Small intestine (tissue), 7 donors: ENCODE results near the gene TRIM14. TPM values are rescaled to one million over a fixed set of nuclear protein-coding genes. Genes with fewer than 3 reads are reported as not detected.
"Not testable (repeated sequence)": the region's sequence is repeated elsewhere in the genome, so short reads cannot be mapped to it uniquely, and the experiment has no call there.

Source experiments
- DNase-seq, 2 donors: peaks; one replicate each; pipeline versions ENCODE4 v3.0.0 to v3.0.0-alpha.2; 2013
- FAIRE-seq: peaks from 2 replicates; lab custom pipeline; 2012; peaks lifted over from hg19 to GRCh38; lab: Jason Lieb, UNC
- H3K27ac ChIP-seq, 3 donors: one replicate each; pipeline ENCODE4 v1.5.1; 2013; ENCODE audit warnings: low read length in 2 of 3, mild to moderate bottlenecking in 2 of 3, control low read depth in 1 of 3, inconsistent platforms in 1 of 3, low read depth in 1 of 3, moderate library complexity in 1 of 3
- H3K27me3 ChIP-seq, 3 donors: one replicate each; pipeline ENCODE4 v1.6.1; 2013; ENCODE audit warnings: low read length in 3 of 3, inconsistent platforms in 1 of 3; ENCODE audit not compliant: control insufficient read depth in 3 of 3, insufficient read depth in 3 of 3
- H3K36me3 ChIP-seq, 3 donors: one replicate each; pipeline ENCODE4 v1.6.1; 2013; ENCODE audit warnings: low read length in 3 of 3, inconsistent platforms in 1 of 3, low read depth in 1 of 3, mild to moderate bottlenecking in 1 of 3, moderate library complexity in 1 of 3; ENCODE audit not compliant: control insufficient read depth in 3 of 3, insufficient read depth in 2 of 3
- H3K4me1 ChIP-seq, 3 donors: one replicate each; pipeline ENCODE4 v1.6.1; 2013; ENCODE audit warnings: low read length in 2 of 3, inconsistent platforms in 1 of 3, low read depth in 1 of 3, mild to moderate bottlenecking in 1 of 3, moderate library complexity in 1 of 3; ENCODE audit not compliant: control insufficient read depth in 3 of 3, insufficient read depth in 2 of 3
- H3K4me3 ChIP-seq, 3 donors: one replicate each; pipeline ENCODE4 v1.5.1; 2013; ENCODE audit warnings: low read length in 3 of 3, control low read depth in 1 of 3, inconsistent platforms in 1 of 3, low read depth in 1 of 3, mild to moderate bottlenecking in 1 of 3, moderate library complexity in 1 of 3
- H3K9me3 ChIP-seq, 2 donors: one replicate each; pipeline ENCODE4 v1.6.1; 2013; ENCODE audit warnings: low read depth in 1 of 2, low read length in 1 of 2; ENCODE audit not compliant: control insufficient read depth in 2 of 2, insufficient read depth in 1 of 2
- WGBS, 3 donors: extraction: QIAGEN DNeasy Blood & Tissue Kit; methylation state at CpG; one replicate each; pipeline ENCODE4 v1.1.7; 2013; 5-methylcytosine and 5-hydroxymethylcytosine counted together
- polyA plus RNA-seq, 4 donors: library from polyadenylated mRNA; stranded (reverse) in 3 of 4; unstranded in 1 of 4; fragments of 200-250 nt in 3 of 4; fragments of 120-200 nt in 1 of 4; gene quantifications; one replicate each; pipeline versions ENCODE4 v1.2.1 to v1.2.3, GENCODE V29; 2013
- donor health status: healthy with polysubstance abuse.
- donor health status: control.
- donor health status: control.
- donor health status: Bipolar disorder and iron deficiency.
- donor health status: healthy.

Gene TRIM14
- polyA plus RNA-seq, 4 donors: 20.5 to 47.1 (median 32.9) TPM

DNA sequence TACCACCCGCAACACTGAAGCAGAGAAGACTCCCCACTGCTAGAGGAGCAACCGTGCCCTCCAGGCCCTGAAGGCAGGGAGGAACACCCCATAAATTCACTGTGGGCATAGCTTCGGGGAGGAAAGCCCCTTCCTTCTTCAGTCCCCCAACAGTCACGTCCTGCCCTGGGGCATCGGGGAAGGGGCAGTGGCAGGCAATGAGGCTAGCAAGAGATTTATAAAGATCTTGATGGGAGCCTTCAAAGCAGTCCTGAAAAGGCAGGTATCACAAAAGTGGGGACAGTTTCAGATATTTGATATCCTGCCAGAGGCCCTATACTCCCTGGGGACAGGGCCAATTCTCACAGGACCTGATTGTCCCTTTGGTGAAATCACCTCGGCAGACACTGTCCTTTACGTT lies 16.9 kb upstream of the TRIM14 start:
- Histone ChIP-seq H3K27me3 (no peaks in the 10 kb centered on the region), H3K4me1 (no peaks in the 10 kb centered on the region), H3K4me3 (no peak overlapping the region), H3K9me3 (no peaks in the 10 kb centered on the region), H3K36me3 (peaks cover 4 to 82% (median 36%) of the 10 kb centered on the region in 3 donors), H3K27ac (no peak overlapping the region)
- FAIRE-seq: no peak
- no peak for DNase-seq
- 84 to 88% (median 87%) methylated on average over 7 of the region's 7 CpGs for WGBS, 3 donors

DNA sequence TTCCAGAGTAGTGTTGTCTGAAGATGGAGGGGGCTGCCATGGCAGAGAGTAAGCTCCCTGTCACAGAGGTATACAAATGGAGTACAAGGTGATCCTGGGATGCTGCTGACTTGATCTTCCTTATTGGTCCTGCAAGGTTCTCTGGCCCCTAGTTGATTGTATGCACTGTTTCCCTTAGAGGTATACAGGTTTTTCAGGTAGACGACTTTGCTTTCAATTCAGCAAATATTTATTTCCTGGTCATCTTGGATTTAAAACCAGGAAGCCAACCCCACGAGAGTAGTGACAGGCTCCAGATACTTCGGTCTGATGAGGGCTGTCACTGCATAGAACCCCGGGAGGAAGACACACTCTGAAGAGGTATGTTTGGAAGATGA lies 16.5 kb upstream of the TRIM14 start:
- no peak overlapping the region for H3K27ac ChIP-seq
- no peaks in the 10 kb centered on the region for H3K27me3 ChIP-seq
- H3K36me3 ChIP-seq: peaks cover 4 to 84% (median 40%) of the 10 kb centered on the region in 3 donors
- FAIRE-seq: no peak
- no peak for DNase-seq
- H3K4me1 ChIP-seq: no peaks in the 10 kb centered on the region
- H3K4me3 ChIP-seq: no peak overlapping the region
- WGBS, 3 donors: 44 to 59% (median 57%) methylated on average over 4 of the region's 4 CpGs
- no peaks in the 10 kb centered on the region for H3K9me3 ChIP-seq

DNA sequence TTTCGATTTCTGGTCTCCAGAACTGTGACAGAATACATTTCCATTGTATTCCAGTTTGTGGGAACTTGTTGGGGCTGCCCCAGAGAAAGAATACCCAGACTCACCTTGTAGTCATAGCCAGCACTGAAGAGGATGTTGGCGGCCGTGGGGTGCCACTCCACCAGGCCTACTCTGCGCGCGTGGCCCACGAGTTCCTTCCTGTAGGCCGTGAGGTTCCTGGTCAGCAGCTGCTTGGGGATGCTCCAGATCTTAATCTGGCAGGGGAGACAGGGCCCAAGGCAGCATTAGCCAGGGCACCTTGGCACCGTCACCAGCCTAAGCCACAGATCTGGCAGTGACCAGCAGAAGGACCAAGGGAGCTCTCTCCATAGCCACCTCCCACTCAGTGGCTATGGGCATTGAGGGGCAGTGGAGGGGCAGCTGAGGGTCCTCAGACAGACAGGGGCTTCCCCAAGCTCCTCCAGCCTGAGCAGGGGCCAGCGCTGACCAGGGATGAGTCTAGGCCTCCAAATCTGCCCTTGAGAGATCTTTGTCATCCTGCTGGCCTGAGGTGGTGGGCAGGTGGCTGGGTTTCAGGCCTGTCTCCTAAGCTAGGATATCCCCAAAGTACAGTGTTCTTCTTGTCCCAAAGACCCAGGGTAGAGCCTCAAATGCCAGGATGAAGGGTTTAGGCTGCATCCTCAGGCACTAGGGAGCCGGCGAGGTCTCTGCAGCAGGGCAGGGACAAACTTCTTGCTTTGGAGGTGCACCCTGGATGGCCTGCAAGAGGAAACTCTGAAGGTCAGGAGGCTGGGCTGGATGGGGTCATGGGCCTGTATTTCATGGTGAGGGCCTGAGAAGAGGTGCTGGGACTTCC lies 15.9 kb upstream of the TRIM14 start:
- DNase-seq: no peak
- no peak for FAIRE-seq
- no peak overlapping the region for H3K27ac ChIP-seq
- H3K4me1 ChIP-seq: no peaks in the 10 kb centered on the region
- no peak overlapping the region for H3K4me3 ChIP-seq
- no peaks in the 10 kb centered on the region for H3K9me3 ChIP-seq
- H3K36me3 ChIP-seq: peaks cover 4 to 86% (median 42%) of the 10 kb centered on the region in 3 donors
- no peaks in the 10 kb centered on the region for H3K27me3 ChIP-seq
- WGBS, 3 donors: 91 to 98% (median 97%) methylated on average over 12 of the region's 12 CpGs

DNA sequence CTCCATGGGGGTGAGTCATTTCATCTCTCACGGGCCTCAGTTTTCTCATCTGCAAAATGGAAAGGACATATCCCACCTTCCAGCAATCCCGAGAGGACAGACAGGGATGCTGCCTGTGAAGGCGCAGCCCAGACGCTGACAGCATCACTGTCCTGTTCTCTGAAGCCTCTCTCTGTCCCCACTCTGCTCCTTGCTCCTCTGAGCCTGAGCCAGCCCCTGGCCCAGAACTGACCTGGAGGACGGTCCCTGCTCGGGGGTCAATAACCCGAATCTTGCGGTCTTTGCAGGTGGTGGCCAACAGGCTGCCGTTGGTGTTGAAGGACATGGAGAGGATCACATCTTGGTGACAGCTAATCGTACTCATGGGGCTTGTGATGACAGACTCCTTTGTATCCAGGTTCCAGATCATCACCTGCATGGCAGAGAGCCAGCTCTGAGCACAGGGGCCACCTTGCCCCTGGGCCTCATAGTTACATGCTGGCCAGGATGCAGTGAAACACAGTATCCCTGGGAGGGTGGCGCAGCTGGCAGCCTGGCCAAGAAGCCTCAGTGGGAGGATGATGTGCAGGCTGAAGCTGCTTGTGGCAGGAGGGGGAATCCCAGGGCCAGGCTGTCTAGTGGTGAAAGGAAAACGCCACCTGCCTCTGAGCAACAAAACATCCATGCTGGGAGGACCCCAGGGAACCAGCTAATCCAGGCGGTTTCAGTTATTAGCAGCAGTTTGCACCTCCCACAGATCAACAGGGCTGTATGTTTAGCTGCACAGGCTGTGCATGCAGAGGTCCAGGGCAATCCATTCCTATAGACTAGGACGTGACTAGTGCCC lies 14.0 kb upstream of the TRIM14 start:
- FAIRE-seq (no peak), DNase-seq (no peak)
- H3K4me3 ChIP-seq: no peak overlapping the region
- no peak overlapping the region for H3K27ac ChIP-seq
- no peaks in the 10 kb centered on the region for H3K4me1 ChIP-seq
- H3K36me3 ChIP-seq: peaks cover 4 to 92% (median 45%) of the 10 kb centered on the region in 3 donors
- 78 to 84% (median 81%) methylated on average over 14 of the region's 14 CpGs for WGBS, 3 donors
- no peaks in the 10 kb centered on the region for H3K9me3 ChIP-seq
- H3K27me3 ChIP-seq: no peaks in the 10 kb centered on the region

DNA sequence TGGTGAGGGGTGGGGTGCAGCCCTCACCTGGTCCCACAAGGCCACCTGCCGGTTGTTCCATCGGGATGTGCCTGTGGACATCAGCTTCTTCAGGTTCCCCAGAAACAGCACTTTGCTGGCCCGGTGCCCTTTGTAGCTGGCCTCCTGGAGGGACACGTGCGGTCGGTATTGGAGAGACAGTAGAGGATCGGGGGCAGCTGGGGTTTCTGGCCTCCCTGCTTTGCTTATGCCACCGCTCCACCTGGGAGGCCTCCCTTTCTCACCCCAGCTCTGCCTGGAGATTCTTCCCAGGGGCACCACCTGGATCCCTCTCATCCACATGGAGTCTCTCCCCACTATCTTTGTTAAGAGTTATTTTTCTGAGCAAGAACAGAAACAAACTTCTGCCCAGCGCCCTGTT lies 13.1 kb upstream of the TRIM14 start:
- Histone ChIP-seq H3K27me3 (no peaks in the 10 kb centered on the region), H3K4me3 (no peak overlapping the region), H3K4me1 (no peaks in the 10 kb centered on the region), H3K27ac (no peak overlapping the region), H3K9me3 (no peaks in the 10 kb centered on the region), H3K36me3 (peaks cover 5 to 93% (median 40%) of the 10 kb centered on the region in 3 donors)
- DNase-seq (no peak), FAIRE-seq (no peak)
- WGBS, 3 donors: 91 to 96% (median 94%) methylated on average over 9 of the region's 9 CpGs

DNA sequence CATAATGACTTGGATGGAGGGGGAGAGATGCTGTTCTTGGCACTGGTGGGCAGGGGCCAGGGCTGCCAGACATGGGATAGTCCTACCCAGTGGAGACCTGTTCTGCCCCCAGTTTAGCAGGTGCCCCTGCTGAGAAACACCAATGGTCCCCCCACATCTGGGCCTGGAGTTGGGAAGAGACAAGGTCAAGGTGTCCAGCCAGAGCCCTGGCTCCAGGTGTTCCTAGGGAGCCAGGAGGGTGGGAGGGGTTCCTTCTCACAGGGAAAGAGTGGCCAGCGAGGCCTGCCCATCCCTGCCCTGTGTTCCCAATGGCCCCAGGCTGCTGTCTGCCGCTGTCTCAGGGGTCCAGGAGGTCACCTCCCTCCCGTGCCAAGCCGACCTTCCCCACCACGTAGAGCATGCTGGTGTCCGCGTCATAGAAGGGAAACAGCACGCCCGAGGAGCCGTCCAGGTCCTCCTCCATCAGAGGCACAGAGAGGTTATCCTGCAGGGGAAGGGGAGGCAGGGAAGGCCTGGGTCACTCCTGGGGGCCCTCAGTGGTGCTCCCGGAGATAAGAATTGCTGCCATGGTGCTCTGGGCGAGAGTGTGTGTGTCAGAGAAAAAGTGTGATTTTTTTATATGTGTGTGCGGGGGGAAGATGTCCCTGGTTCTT lies 11.7 kb upstream of the TRIM14 start:
- DNase-seq (no peak), FAIRE-seq (no peak)
- no peak overlapping the region for H3K4me3 ChIP-seq
- H3K9me3 ChIP-seq: no peaks in the 10 kb centered on the region
- H3K27me3 ChIP-seq: no peaks in the 10 kb centered on the region
- H3K36me3 ChIP-seq: peaks cover 9 to 98% (median 42%) of the 10 kb centered on the region in 3 donors
- 88 to 95% (median 90%) methylated on average over 12 to 13 of the region's 13 CpGs for WGBS, 3 donors
- no peaks in the 10 kb centered on the region for H3K4me1 ChIP-seq
- no peak overlapping the region for H3K27ac ChIP-seq

- H3K4me3 ChIP-seq, H3K9me3 ChIP-seq, H3K4me1 ChIP-seq, FAIRE-seq, H3K27ac ChIP-seq, H3K27me3 ChIP-seq, DNase-seq: not testable (repeated sequence)
- peaks cover 9 to 95% (median 36%) of the 10 kb centered on the region in 3 donors for H3K36me3 ChIP-seq
- WGBS, 3 donors: 94 to 99% (median 95%) methylated on average over 4 of the region's 4 CpGs
Measured at GRCh38 chr9:98130060-98130459, 11.0 kb upstream of the TRIM14 start.

DNA sequence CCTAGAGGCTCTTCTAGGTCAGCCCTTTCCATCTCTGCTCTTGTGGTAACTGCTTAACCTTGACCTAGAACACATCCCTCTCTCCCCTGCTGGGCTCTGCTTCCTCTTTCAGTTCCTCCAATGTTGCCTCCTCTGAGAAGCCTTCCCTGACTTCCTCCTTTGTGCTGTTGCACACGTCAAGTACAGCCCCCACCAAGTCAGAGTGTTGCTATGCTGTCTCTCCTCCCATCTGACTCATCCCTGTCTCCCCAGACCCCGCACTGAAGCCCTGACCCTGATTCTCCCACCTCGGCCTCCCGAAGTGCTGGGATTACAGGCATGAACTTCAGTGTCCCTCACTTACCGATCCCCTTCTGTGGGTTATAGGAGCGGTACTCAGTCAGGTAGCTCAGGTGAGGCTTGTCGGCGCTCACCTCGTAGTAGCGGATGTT lies 10.4 kb upstream of the TRIM14 start:
- H3K27me3 ChIP-seq: no peaks in the 10 kb centered on the region
- no peak for DNase-seq
- no peak overlapping the region for H3K4me3 ChIP-seq
- no peaks in the 10 kb centered on the region for H3K9me3 ChIP-seq
- H3K27ac ChIP-seq: no peak overlapping the region
- no peaks in the 10 kb centered on the region for H3K4me1 ChIP-seq
- H3K36me3 ChIP-seq: peaks cover 9 to 95% (median 38%) of the 10 kb centered on the region in 3 donors
- 85 to 91% (median 89%) methylated on average over 10 of the region's 10 CpGs for WGBS, 3 donors
- FAIRE-seq: no peak
